Muscle layer of duodenum (tissue), 2 donors: ENCODE measurements around the gene MPZL3.
A peak's percentile ranks its signal among the peaks of the same experiment; 100 is the strongest.
"Not testable (repeated sequence)": the region's sequence is repeated elsewhere in the genome, so short reads cannot be mapped to it uniquely, and the experiment has no call there.

Experiments
- H3K27ac ChIP-seq: one replicate; pipeline ENCODE4 v1.7.0; 2013; ENCODE audit warnings: mild to moderate bottlenecking, low read length
- H3K27me3 ChIP-seq: one replicate; pipeline ENCODE4 v1.7.0; 2013; ENCODE audit warnings: low read depth, mild to moderate bottlenecking, control low read depth, low read length
- H3K36me3 ChIP-seq, 2 donors: one replicate each; pipeline ENCODE4 v1.7.0; 2013; ENCODE audit warnings: low read length in 2 of 2, control low read depth in 1 of 2, mild to moderate bottlenecking in 1 of 2; ENCODE audit not compliant: insufficient read depth in 2 of 2, control insufficient read depth in 1 of 2
- H3K4me1 ChIP-seq, 2 donors: one replicate each; pipeline ENCODE4 v1.7.0; 2013; ENCODE audit warnings: low read length in 2 of 2, mild to moderate bottlenecking in 2 of 2, control low read depth in 1 of 2, moderate library complexity in 1 of 2; ENCODE audit not compliant: insufficient read depth in 2 of 2, control insufficient read depth in 1 of 2
- H3K4me3 ChIP-seq, 2 donors: one replicate each; pipeline ENCODE4 v1.7.0; 2013; ENCODE audit warnings: low read length in 2 of 2, low read depth in 1 of 2, mild to moderate bottlenecking in 1 of 2
- H3K9me3 ChIP-seq, 2 donors: one replicate each; pipeline ENCODE4 v1.7.0; 2013; ENCODE audit warnings: low read length in 2 of 2, control low read depth in 1 of 2, mild to moderate bottlenecking in 1 of 2; ENCODE audit not compliant: control insufficient read depth in 1 of 2
- donor health status: healthy.

Gene MPZL3

GRCh38 chr11:118198370-118198769 is 53.8 kb downstream of the MPZL3 start:
- Histone ChIP-seq H3K4me3 (no peak overlapping the region), H3K27ac (no peak overlapping the region), H3K4me1 (peaks cover 14 to 15% of the 10 kb centered on the region in 2 donors), H3K36me3 (no peaks in the 10 kb centered on the region), H3K27me3 (no peaks in the 10 kb centered on the region), H3K9me3 (no peaks in the 10 kb centered on the region)

GRCh38 chr11:118194835-118195627 is 57.1 kb downstream of the MPZL3 start:
- Histone ChIP-seq H3K9me3 (no peaks in the 10 kb centered on the region), H3K36me3 (no peaks in the 10 kb centered on the region), H3K4me1 (peaks cover 10 to 15% of the 10 kb centered on the region in 2 donors), H3K27me3 (no peaks in the 10 kb centered on the region), H3K4me3 (no peak overlapping the region), H3K27ac (peak overlapping the region; percentile 79)

- Histone ChIP-seq H3K4me1 (peaks cover 10 to 15% of the 10 kb centered on the region in 2 donors), H3K27ac (peak overlapping the region; percentile 79), H3K36me3 (no peaks in the 10 kb centered on the region)
Measured at GRCh38 chr11:118193910-118194566, 58.1 kb downstream of the MPZL3 start.

GRCh38 chr11:118192817-118193216 is 59.3 kb downstream of the MPZL3 start:
- H3K4me3 ChIP-seq, H3K27me3 ChIP-seq, H3K27ac ChIP-seq, H3K36me3 ChIP-seq, H3K9me3 ChIP-seq: not testable (repeated sequence)
- peaks cover 10 to 15% of the 10 kb centered on the region in 2 donors for H3K4me1 ChIP-seq

More at GRCh38 chr11:118193910-118194566, 58.1 kb downstream of the MPZL3 start:
- Histone ChIP-seq H3K9me3 (no peaks in the 10 kb centered on the region), H3K27me3 (no peaks in the 10 kb centered on the region), H3K4me3 (no peak overlapping the region)

- not testable (repeated sequence) for H3K9me3 ChIP-seq, H3K27me3 ChIP-seq, H3K36me3 ChIP-seq, H3K4me3 ChIP-seq, H3K27ac ChIP-seq
- H3K4me1 ChIP-seq = peaks cover 10 to 15% of the 10 kb centered on the region in 2 donors
Measured at GRCh38 chr11:118190942-118191506, 61.1 kb downstream of the MPZL3 start.

- Histone ChIP-seq H3K9me3 (no peaks in the 10 kb centered on the region), H3K36me3 (no peaks in the 10 kb centered on the region), H3K4me1 (peaks cover 0 to 5% of the 10 kb centered on the region in 2 donors), H3K27ac (no peak overlapping the region), H3K4me3 (no peak overlapping the region), H3K27me3 (no peaks in the 10 kb centered on the region)
Measured at GRCh38 chr11:118186346-118187107, 65.6 kb downstream of the MPZL3 start.

- no peaks in the 10 kb centered on the region for H3K9me3 ChIP-seq
- no peak overlapping the region for H3K4me3 ChIP-seq
- H3K27me3 ChIP-seq = no peaks in the 10 kb centered on the region
- H3K27ac ChIP-seq = no peak overlapping the region
- H3K4me1 ChIP-seq = peaks cover 0 to 16% of the 10 kb centered on the region in 2 donors
- no peaks in the 10 kb centered on the region for H3K36me3 ChIP-seq
Measured at GRCh38 chr11:118184784-118185579, 67.2 kb downstream of the MPZL3 start.

- not testable (repeated sequence) for H3K27ac ChIP-seq, H3K9me3 ChIP-seq, H3K36me3 ChIP-seq, H3K4me3 ChIP-seq, H3K27me3 ChIP-seq
- H3K4me1 ChIP-seq = peaks cover 0 to 20% of the 10 kb centered on the region in 2 donors
Measured at GRCh38 chr11:118183691-118184090, 68.5 kb downstream of the MPZL3 start.

- Histone ChIP-seq H3K27ac (no peak overlapping the region), H3K36me3 (no peaks in the 10 kb centered on the region), H3K4me3 (peak overlapping the region in 1 of 2 donors; percentile 37), H3K27me3 (no peaks in the 10 kb centered on the region), H3K9me3 (no peaks in the 10 kb centered on the region), H3K4me1 (peaks cover 0 to 27% of the 10 kb centered on the region in 2 donors)
Measured at GRCh38 chr11:118180300-118180703, 71.9 kb downstream of the MPZL3 start.

- H3K9me3 ChIP-seq = no peaks in the 10 kb centered on the region
- no peaks in the 10 kb centered on the region for H3K27me3 ChIP-seq
- peak overlapping the region in 1 of 2 donors; percentile 65 for H3K4me3 ChIP-seq
- H3K36me3 ChIP-seq = no peaks in the 10 kb centered on the region
- H3K27ac ChIP-seq = no peak overlapping the region
- H3K4me1 ChIP-seq = peaks cover 0 to 32% of the 10 kb centered on the region in 2 donors
Measured at GRCh38 chr11:118176778-118177134, 75.4 kb downstream of the MPZL3 start.
